DMS79 (cell line): ENCODE measurements around the gene SLC22A9.

Experiments used
- DNase-seq: peaks from one replicate; lab custom pipeline; 2025; lab: John Stamatoyannopoulos, UW

The SLC22A9 gene

GRCh38 chr11:63444160-63444559 lies 74.6 kb downstream of the SLC22A9 start:
- no peak for DNase-seq

- DNase-seq: no peak
Observed at GRCh38 chr11:63445118-63445517, 75.5 kb downstream of the SLC22A9 start.

- DNase-seq: no peak
Observed at GRCh38 chr11:63445720-63446119, 76.1 kb downstream of the SLC22A9 start.

DNA sequence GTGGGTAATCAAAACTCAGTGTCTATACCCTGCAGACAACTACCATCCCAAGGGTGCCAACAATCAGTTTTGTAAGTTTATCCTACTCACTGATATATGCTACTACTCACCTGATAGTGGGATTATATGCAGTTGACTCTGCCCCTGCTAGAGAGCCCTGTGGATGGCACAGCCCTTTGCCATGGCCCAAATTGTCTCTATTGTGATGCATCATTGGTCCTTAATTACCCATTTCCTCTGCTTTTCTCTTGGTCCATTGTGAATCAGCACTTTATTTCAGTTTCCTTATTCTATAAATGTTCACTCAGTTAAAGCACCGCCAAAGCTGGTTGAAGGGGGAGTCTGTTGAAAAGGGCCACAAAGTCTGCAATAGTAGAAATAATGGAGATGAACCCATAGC lies 79.1 kb downstream of the SLC22A9 start:
- no peak for DNase-seq

GRCh38 chr11:63459586-63459985 lies 90.0 kb downstream of the SLC22A9 start:
- no peak for DNase-seq
